Neural crest cell (in vitro differentiated cells): ENCODE data around the gene RPS6KA5. TPM values are rescaled to one million over a fixed set of nuclear protein-coding genes. Genes with fewer than 3 reads are reported as not detected.
"Not testable (repeated sequence)": the region's sequence is repeated elsewhere in the genome, so short reads cannot be mapped to it uniquely, and the experiment has no call there.

ENCODE experiments used
- DNase-seq: peaks from one replicate; pipeline ENCODE4 v3.0.0; 2021; ENCODE audit warnings: low read depth, mixed read lengths, low spot score
- H3K27ac Mint-ChIP-seq: one replicate; pipeline ENCODE4 v1.8.0; 2021; ENCODE audit warnings: mild to moderate bottlenecking, mixed read lengths; ENCODE audit not compliant: unreplicated experiment
- H3K27me3 Mint-ChIP-seq: 2 replicates; pipeline ENCODE4 v1.8.0; 2021; ENCODE audit warnings: low read depth, mild to moderate bottlenecking, mixed read lengths
- H3K36me3 Mint-ChIP-seq: 2 replicates; pipeline ENCODE4 v1.8.0; 2021; ENCODE audit warnings: low read depth, mild to moderate bottlenecking, mixed read lengths
- H3K4me1 Mint-ChIP-seq: 2 replicates; pipeline ENCODE4 v1.8.0; 2021; ENCODE audit warnings: mixed read lengths
- H3K4me3 Mint-ChIP-seq: one replicate; pipeline ENCODE4 v1.8.0; 2021; ENCODE audit warnings: mild to moderate bottlenecking, mixed read lengths
- H3K9me3 Mint-ChIP-seq: 2 replicates; pipeline ENCODE4 v1.8.0; 2021; ENCODE audit warnings: mixed read lengths
- total RNA-seq: library from RNA; stranded (reverse); gene quantifications from 2 replicates; pipeline ENCODE4 v1.2.1, GENCODE V29; 2021
- TF ChIP-seq, protein P1 (sequence below): fragments of 200-600 bp; sonication (generic); conservative IDR thresholded peaks from 2 replicates; pipeline ENCODE4 v1.5.0; 2021; ENCODE audit warnings: antibody characterized with exemption, mild to moderate bottlenecking

Gene RPS6KA5
- total RNA-seq, 1 donor from 2014 or later = 2.2 TPM

DNA sequence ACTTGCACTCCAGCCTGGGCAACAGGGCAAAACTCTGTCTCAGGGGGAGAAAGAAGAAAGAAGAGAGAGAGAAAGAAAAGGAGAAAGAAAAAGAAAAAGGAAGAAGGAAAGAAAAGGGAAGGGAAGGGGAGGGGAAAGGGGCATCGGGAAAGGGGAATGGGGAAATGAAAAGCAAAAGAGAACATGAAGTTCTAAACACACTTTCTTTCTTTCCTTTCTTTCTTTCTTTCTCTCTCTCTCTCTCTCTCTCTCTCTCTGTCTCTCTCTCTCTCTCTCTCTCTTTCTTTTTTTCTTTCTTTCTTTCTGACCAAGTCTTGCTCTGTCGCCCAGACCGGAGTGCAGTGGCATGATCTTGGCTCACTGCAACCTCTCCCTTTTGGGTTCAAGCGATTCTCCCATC is 76.9 kb downstream of the RPS6KA5 start:
- Mint-ChIP-seq H3K27ac (no peak overlapping the region), H3K36me3 (no peaks in the 10 kb centered on the region), H3K27me3 (no peaks in the 10 kb centered on the region), H3K4me1 (peaks cover 3% of the 10 kb centered on the region), H3K9me3 (no peaks in the 10 kb centered on the region), H3K4me3 (no peak overlapping the region)
- TF ChIP-seq, protein P1, sequence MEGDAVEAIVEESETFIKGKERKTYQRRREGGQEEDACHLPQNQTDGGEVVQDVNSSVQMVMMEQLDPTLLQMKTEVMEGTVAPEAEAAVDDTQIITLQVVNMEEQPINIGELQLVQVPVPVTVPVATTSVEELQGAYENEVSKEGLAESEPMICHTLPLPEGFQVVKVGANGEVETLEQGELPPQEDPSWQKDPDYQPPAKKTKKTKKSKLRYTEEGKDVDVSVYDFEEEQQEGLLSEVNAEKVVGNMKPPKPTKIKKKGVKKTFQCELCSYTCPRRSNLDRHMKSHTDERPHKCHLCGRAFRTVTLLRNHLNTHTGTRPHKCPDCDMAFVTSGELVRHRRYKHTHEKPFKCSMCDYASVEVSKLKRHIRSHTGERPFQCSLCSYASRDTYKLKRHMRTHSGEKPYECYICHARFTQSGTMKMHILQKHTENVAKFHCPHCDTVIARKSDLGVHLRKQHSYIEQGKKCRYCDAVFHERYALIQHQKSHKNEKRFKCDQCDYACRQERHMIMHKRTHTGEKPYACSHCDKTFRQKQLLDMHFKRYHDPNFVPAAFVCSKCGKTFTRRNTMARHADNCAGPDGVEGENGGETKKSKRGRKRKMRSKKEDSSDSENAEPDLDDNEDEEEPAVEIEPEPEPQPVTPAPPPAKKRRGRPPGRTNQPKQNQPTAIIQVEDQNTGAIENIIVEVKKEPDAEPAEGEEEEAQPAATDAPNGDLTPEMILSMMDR = no peak
- DNase-seq = no peak

- Mint-ChIP-seq H3K27ac (no peak overlapping the region), H3K27me3 (no peaks in the 10 kb centered on the region), H3K4me3 (no peak overlapping the region), H3K36me3 (no peaks in the 10 kb centered on the region), H3K4me1 (peaks cover 3% of the 10 kb centered on the region), H3K9me3 (no peaks in the 10 kb centered on the region)
- DNase-seq = no peak
- TF ChIP-seq, protein P1 = no peak
These were observed 78.8 kb downstream of the RPS6KA5 start for GRCh38 chr14:90981636-90982035.

DNA sequence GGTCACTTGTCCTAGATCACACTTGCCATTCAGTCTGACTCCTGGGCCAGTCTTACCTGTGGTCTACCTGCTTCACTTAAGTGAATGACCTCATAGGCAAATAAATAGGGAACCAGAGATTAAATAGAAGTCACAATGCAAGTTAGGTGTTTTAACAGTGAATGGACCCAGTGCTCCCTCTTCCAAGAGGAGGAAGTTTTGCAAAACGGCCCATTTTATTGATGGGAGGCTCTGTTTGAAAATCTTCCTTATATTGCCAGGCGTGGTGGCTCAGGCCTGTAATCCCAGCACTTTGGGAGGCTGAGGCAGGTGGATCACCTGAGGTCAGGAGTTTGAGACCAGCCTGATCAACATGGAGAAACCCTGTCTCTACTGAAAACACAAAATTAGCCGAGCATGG is 79.8 kb downstream of the RPS6KA5 start:
- peak overlapping the region; percentile 20 for H3K27ac Mint-ChIP-seq
- H3K4me3 Mint-ChIP-seq, H3K36me3 Mint-ChIP-seq, H3K9me3 Mint-ChIP-seq, H3K27me3 Mint-ChIP-seq, DNase-seq, H3K4me1 Mint-ChIP-seq: not testable (repeated sequence)

DNA sequence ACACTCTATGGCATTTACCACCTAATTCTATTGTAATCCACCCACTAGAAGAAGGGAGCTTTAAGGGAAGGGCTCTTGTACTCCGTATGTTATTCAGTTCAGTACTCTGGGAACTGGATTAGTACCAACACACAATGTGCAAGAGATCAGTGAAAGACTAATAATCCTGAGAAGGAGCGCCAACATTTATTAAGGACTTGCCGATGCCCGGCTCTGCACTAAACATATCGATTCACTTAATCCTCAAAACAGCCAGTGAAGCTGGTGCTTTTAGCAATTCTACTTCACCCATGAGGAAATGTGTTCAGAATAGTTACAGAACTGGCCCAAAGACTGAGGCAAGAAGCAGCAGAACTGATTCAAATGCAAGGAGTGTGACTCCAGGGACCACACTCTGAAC is 80.9 kb downstream of the RPS6KA5 start:
- Mint-ChIP-seq H3K27ac (no peak overlapping the region), H3K27me3 (no peaks in the 10 kb centered on the region), H3K36me3 (no peaks in the 10 kb centered on the region), H3K9me3 (no peaks in the 10 kb centered on the region), H3K4me3 (no peak overlapping the region), H3K4me1 (peaks cover 3% of the 10 kb centered on the region)
- DNase-seq = no peak
- TF ChIP-seq, protein P1 = no peak

GRCh38 chr14:90976101-90976500 is 84.3 kb downstream of the RPS6KA5 start:
- Mint-ChIP-seq H3K27ac (no peak overlapping the region), H3K27me3 (no peaks in the 10 kb centered on the region), H3K4me3 (no peak overlapping the region), H3K4me1 (peaks cover 3% of the 10 kb centered on the region), H3K36me3 (no peaks in the 10 kb centered on the region), H3K9me3 (no peaks in the 10 kb centered on the region)
- no peak for DNase-seq
- TF ChIP-seq, protein P1 = no peak

DNA sequence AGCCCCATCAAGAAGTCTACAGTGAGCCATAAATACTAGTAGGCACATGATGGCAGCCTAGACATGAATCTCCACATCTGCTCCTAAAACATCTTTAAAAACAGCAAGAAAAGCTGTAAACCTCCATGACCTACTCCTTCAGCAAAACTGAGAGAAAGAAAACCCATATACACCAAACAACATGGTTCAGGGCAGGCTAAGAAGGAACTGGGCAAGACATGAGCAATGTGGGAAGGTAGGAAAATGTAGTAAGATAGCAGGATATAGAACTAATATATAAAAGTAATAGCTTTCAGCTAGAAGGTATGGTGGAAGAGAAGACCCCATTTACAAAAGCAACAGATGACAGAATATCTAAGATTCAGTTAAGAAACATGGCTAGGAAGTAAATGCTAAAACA is 88.8 kb downstream of the RPS6KA5 start:
- Mint-ChIP-seq H3K4me3 (no peak overlapping the region), H3K36me3 (no peaks in the 10 kb centered on the region), H3K9me3 (no peaks in the 10 kb centered on the region), H3K27me3 (no peaks in the 10 kb centered on the region), H3K27ac (no peak overlapping the region), H3K4me1 (no peaks in the 10 kb centered on the region)
- no peak for DNase-seq
- TF ChIP-seq, protein P1 = no peak
